Endothelial cell of umbilical vein (primary cell): Measurements from ENCODE around the gene SETD6. TPM values are rescaled to one million over a fixed set of nuclear protein-coding genes. Genes with fewer than 3 reads are reported as not detected.

ENCODE experiments used
- BruUV-seq: library from RNA; stranded (reverse); fragments of 400-500 nt; replicated peaks from 2 replicates; lab custom pipeline; 2021; lab: Mats Ljungman, UMichigan
- CTCF ChIA-PET: fragments of 300-600, 350-600 bp; sonication (Branson Sonifier 250); formaldehyde crosslinking; loops from one replicate; lab custom pipeline; 2021; ENCODE audit warnings: antibody characterized with exemption, inconsistent platforms; lab: Charles Lee
- POLR2A ChIA-PET: fragments of 300-600, 350-600 bp; sonication (Branson Sonifier 250); formaldehyde crosslinking; loops from one replicate; lab custom pipeline; 2021; ENCODE audit warnings: antibody characterized with exemption, inconsistent platforms; lab: Charles Lee
- DNase-seq: peaks from one replicate; pipeline ENCODE4 v3.0.0-alpha.2; 2011; ENCODE audit warnings: low read depth, low spot score
- FAIRE-seq: peaks from 2 replicates; lab custom pipeline; 2011; peaks lifted over from hg19 to GRCh38; lab: Jason Lieb, UNC
- H2AFZ ChIP-seq: 2 replicates; pipeline ENCODE4 v1.6.0; 2012; ENCODE audit warnings: low read depth, low read length, control low read depth, inconsistent platforms
- H3K27ac ChIP-seq: 2 replicates; pipeline ENCODE4 v1.5.1; 2011; ENCODE audit warnings: low read depth, mild to moderate bottlenecking, control low read depth, low read length, moderate library complexity; ENCODE audit not compliant: insufficient read depth
- H3K27me3 ChIP-seq, 2 experiments: 2 replicates each; pipeline versions ENCODE4 v1.6.0 to v1.6.1; 2011; ENCODE audit warnings: low read length in 2 of 2, mixed read lengths in 1 of 2; ENCODE audit not compliant: control insufficient read depth in 2 of 2, insufficient read depth in 2 of 2
- H3K36me3 ChIP-seq, 2 experiments: 2 replicates in 1 of 2; 3 replicates in 1 of 2; pipeline ENCODE4 v1.5.1; 2011; ENCODE audit warnings: low read length in 2 of 2, mild to moderate bottlenecking in 1 of 2, moderate library complexity in 1 of 2; ENCODE audit not compliant: control insufficient read depth in 2 of 2, insufficient read depth in 2 of 2; ENCODE audit errors: extremely low read depth in 1 of 2
- H3K4me1 ChIP-seq: 3 replicates; pipeline ENCODE4 v1.5.1; 2011; ENCODE audit warnings: mild to moderate bottlenecking, low read length; ENCODE audit not compliant: control insufficient read depth, insufficient read depth; ENCODE audit errors: extremely low read depth
- H3K4me2 ChIP-seq: 2 replicates; pipeline ENCODE4 v1.6.1; 2011; ENCODE audit warnings: low read length, control low read depth, mixed read lengths; ENCODE audit not compliant: insufficient read depth
- H3K4me3 ChIP-seq, 3 experiments: fragments of 200-600 bp in 1 of 3; sonication (generic), shearing (Covaris generic) in 1 of 3; replicated peaks in 1 of 3; 2 replicates each; pipeline ENCODE4 v1.5.1; 2011 to 2016; ENCODE audit warnings: control low read depth in 3 of 3, low read length in 3 of 3, mild to moderate bottlenecking in 2 of 3, inconsistent platforms in 1 of 3, low read depth in 1 of 3, moderate library complexity in 1 of 3; ENCODE audit not compliant: insufficient read depth in 1 of 3
- H3K79me2 ChIP-seq: 2 replicates; pipeline ENCODE4 v1.6.0; 2012; ENCODE audit warnings: low read length, inconsistent platforms; ENCODE audit not compliant: control insufficient read depth, insufficient read depth
- H3K9ac ChIP-seq: replicated peaks from 2 replicates; pipeline ENCODE3; 2011; ENCODE audit warnings: low read length, control low read depth; ENCODE audit not compliant: insufficient read depth; ENCODE audit errors: extremely low read depth
- H3K9me1 ChIP-seq: replicated peaks from 3 replicates; pipeline ENCODE4 v1.6.0; 2011; ENCODE audit warnings: mild to moderate bottlenecking, low read length; ENCODE audit not compliant: control insufficient read depth, insufficient read depth; ENCODE audit errors: extremely low read depth
- H3K9me3 ChIP-seq: replicated peaks from 2 replicates; pipeline ENCODE4 v1.5.1; 2012; ENCODE audit warnings: low read length, inconsistent platforms; ENCODE audit not compliant: control insufficient read depth, insufficient read depth
- H4K20me1 ChIP-seq: replicated peaks from 2 replicates; pipeline ENCODE3; 2011; ENCODE audit warnings: mild to moderate bottlenecking, low read length; ENCODE audit not compliant: control insufficient read depth, insufficient read depth; ENCODE audit errors: extremely low read depth
- CTCF ChIP-seq, 2 donors: IDR thresholded peaks; 1 replicate in 1 of 2; 2 replicates in 1 of 2; pipeline ENCODE4 v1.5.1; 2011; ENCODE audit warnings: low read length in 2 of 2, mild to moderate bottlenecking in 2 of 2, moderate library complexity in 2 of 2, control low read depth in 1 of 2, inconsistent platforms in 1 of 2, low read depth in 1 of 2; ENCODE audit not compliant: insufficient read depth in 1 of 2; ENCODE audit errors: extremely low read depth in 1 of 2
- EZH2 ChIP-seq: IDR thresholded peaks from 2 replicates; pipeline ENCODE4 v1.6.1; 2012; ENCODE audit warnings: borderline replicate concordance, low read depth, mild to moderate bottlenecking, moderate library complexity, low read length, inconsistent platforms; ENCODE audit not compliant: severe bottlenecking
- FOS ChIP-seq: IDR thresholded peaks from 2 replicates; pipeline ENCODE4 v1.6.1; 2011; ENCODE audit warnings: mild to moderate bottlenecking, low read length, moderate library complexity, borderline replicate concordance; ENCODE audit not compliant: insufficient read depth
- GATA2 ChIP-seq: IDR thresholded peaks from 2 replicates; pipeline ENCODE4 v1.7.0; 2011; ENCODE audit warnings: low read depth, mild to moderate bottlenecking, moderate library complexity, mixed read lengths, low read length; ENCODE audit not compliant: insufficient read length, insufficient read depth
- JUN ChIP-seq: IDR thresholded peaks from 2 replicates; pipeline ENCODE4 v1.6.1; 2011; ENCODE audit warnings: borderline replicate concordance, low read depth; ENCODE audit not compliant: insufficient read length, insufficient read depth
- MAX ChIP-seq: IDR thresholded peaks from 2 replicates; pipeline ENCODE4 v1.6.1; 2011; ENCODE audit not compliant: insufficient read depth, insufficient read length
- MYC ChIP-seq: IDR thresholded peaks from one replicate; pipeline ENCODE4 v1.6.1; 2011; ENCODE audit warnings: mild to moderate bottlenecking, low read depth, low read length
- POLR2A ChIP-seq: IDR thresholded peaks from 2 replicates; pipeline ENCODE4 v1.6.1; 2012; ENCODE audit warnings: low read depth, mild to moderate bottlenecking, control low read depth, low read length
- POLR2AphosphoS5 ChIP-seq: IDR thresholded peaks from 2 replicates; pipeline ENCODE4 v1.6.1; 2012; ENCODE audit warnings: low read depth, mild to moderate bottlenecking, control low read depth, low read length, moderate library complexity; ENCODE audit not compliant: insufficient read depth
- dilution Hi-C: fragments of 300-500 bp; cut with MboI; formaldehyde crosslinking; loops from one replicate; pipeline ENCODE4 v1.15.0; 2019; ENCODE audit warnings: low sequenced_read_pairs; ENCODE audit not compliant: extremely low pct_ligation_motif_present
- intact Hi-C: fragments of 100-400 bp; cut with micrococcal nuclease; formaldehyde crosslinking; loops from one replicate; pipeline ENCODE4 v1.10.0; 2022
- polyA plus RNA-seq, 4 experiments: library from polyadenylated mRNA; depleted of rRNA in 3 of 4; stranded (reverse) in 3 of 4; unstranded in 1 of 4; fragments of >200 nt; gene quantifications; 2 replicates each; pipeline versions ENCODE4 v1.2.1 to v1.2.3, GENCODE V29; 2011 to 2012; ENCODE audit warnings: missing spikeins in 1 of 4
- total RNA-seq: library from RNA; stranded (reverse); gene quantifications from 2 replicates; pipeline ENCODE4 v1.2.3, GENCODE V29; 2021

Gene SETD6
- total and polyA plus RNA-seq, 2 donors (not counting 3 experiments of a cell fraction or from before 2014, with no cell fraction given) = 10.2 to 16.4 TPM

DNA sequence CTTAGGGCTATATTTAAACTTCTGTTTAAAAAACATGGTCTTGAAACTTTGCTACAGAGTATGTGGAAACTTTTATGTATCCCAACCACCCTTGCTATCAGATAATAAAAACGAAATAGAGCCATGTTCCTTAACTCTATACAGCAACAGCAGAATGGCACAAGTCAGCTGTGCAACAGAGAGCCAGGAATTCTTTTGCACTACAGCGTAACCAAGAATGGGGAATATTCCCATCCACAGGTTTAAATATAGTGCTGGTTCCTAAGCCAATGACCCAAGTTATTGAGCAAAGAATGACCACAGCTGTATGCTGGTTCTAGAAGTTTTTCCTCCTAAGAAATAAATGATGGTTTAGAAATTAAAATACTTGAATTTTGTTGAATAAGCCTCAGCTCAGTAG is 33.1 kb downstream of the SETD6 start:
- DNase-seq (no peak), FAIRE-seq (no peak)
- dilution Hi-C loops (no loop called here), intact Hi-C loops (no loop called here)
- H3K27me3 ChIP-seq = no peaks in the 10 kb centered on the region
- ChIA-PET CTCF (no interaction called here), POLR2A (no interaction called here)
- H3K9ac ChIP-seq = no peak overlapping the region
- no peaks in the 10 kb centered on the region for H3K4me1 ChIP-seq
- H3K79me2 ChIP-seq = peaks cover 3% of the 10 kb centered on the region
- H3K36me3 ChIP-seq = peaks cover 25 to 53% of the 10 kb centered on the region in 2 experiments
- BruUV-seq = no TSS peak
- H4K20me1 ChIP-seq = peaks cover 2% of the 10 kb centered on the region
- no peak overlapping the region for H3K27ac ChIP-seq
- no peaks in the 10 kb centered on the region for H3K9me3 ChIP-seq
- H3K4me3 ChIP-seq = no peak overlapping the region
- TF ChIP-seq FOS (no peak), EZH2 (no peak), MAX (no peak), POLR2A (no peak), JUN (no peak)
- H3K4me2 ChIP-seq = no peak overlapping the region
- no peak overlapping the region for H2AFZ ChIP-seq
- H3K9me1 ChIP-seq = no peaks in the 10 kb centered on the region

- Histone ChIP-seq H3K36me3 (peaks cover 28 to 52% of the 10 kb centered on the region in 2 experiments), H3K4me1 (no peaks in the 10 kb centered on the region), H3K9me3 (no peaks in the 10 kb centered on the region), H3K27me3 (no peaks in the 10 kb centered on the region), H3K27ac (no peak overlapping the region), H2AFZ (no peak overlapping the region), H3K79me2 (peaks cover 3% of the 10 kb centered on the region), H3K9me1 (no peaks in the 10 kb centered on the region), H3K9ac (no peak overlapping the region), H3K4me2 (no peak overlapping the region), H4K20me1 (peaks cover 2% of the 10 kb centered on the region), H3K4me3 (no peak overlapping the region)
- intact Hi-C loops (no loop called here), dilution Hi-C loops (no loop called here)
- TF ChIP-seq CTCF (IDR thresholded peaks at IDR 0.05; ENCODE audit: extremely low read depth in 1 of 2, insufficient read depth in 1 of 2, low read depth in 1 of 2, low read length in 2 of 2) (no peak), POLR2A (no peak), MAX (no peak), GATA2 (no peak), FOS (no peak), JUN (no peak), MYC (no peak), POLR2AphosphoS5 (no peak), EZH2 (no peak)
- no peak for DNase-seq
- ChIA-PET CTCF (interaction anchor here (0.8 to 1.3 kb wide), 2 partner anchors 25 to 205 kb away, joined by 3 to 4 read pairs; no protein-coding TSS in a partner anchor), POLR2A (no interaction called here)
- no TSS peak for BruUV-seq
- FAIRE-seq = no peak
Measured at GRCh38 chr16:58551496-58551895, 36.2 kb downstream of the SETD6 start.
